WI38 (cell line): ENCODE measurements around the gene NEAT1.
A peak's percentile ranks its signal among the peaks of the same experiment; 100 is the strongest.

ENCODE experiments used
- H3K4me3 ChIP-seq: 2 replicates; pipeline ENCODE4 v1.5.1; 2011; ENCODE audit warnings: low read depth, mild to moderate bottlenecking, control low read depth, low read length
- TF ChIP-seq, protein P1 (sequence below): IDR thresholded peaks from 2 replicates; pipeline ENCODE4 v1.5.1; 2012; ENCODE audit warnings: low read depth, mild to moderate bottlenecking, control low read depth, low read length

Gene NEAT1

DNA sequence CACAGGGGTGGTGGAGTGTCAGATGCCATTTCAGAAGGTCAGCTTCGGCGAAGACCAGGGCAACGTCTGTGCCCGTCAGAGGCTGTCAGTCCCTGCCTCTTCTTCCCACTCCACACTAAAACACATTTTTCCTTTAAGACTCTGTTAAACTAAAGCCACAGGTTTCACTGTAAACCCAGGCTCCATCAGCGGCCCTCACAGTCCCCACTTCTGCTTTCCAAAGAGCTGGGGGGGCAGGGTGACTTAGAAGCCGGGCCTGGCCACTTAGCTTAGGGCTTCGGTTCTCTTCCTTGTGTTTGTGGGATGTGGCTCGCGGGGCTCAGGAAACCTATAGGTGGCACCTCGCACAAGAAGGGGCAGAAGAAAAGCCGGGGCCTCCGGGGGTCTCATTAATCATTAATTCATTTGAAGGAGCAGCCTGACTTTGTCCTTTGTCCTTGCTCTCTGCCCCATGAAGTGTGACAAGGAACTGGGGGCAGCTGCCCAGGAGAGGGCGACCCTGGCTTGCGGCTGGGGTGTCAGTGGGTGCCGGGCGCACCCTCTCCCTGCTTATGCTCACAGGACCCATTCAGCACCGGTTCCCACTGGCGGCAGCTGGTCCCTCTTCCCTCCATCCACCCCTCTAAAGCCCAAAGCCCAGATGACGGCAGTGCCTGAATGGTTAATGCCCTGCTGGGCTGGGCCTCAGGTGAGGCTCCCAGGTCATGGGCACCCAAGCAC lies 44.2 kb upstream of the NEAT1 start:
- no peak overlapping the region for H3K4me3 ChIP-seq
- TF ChIP-seq, protein P1, sequence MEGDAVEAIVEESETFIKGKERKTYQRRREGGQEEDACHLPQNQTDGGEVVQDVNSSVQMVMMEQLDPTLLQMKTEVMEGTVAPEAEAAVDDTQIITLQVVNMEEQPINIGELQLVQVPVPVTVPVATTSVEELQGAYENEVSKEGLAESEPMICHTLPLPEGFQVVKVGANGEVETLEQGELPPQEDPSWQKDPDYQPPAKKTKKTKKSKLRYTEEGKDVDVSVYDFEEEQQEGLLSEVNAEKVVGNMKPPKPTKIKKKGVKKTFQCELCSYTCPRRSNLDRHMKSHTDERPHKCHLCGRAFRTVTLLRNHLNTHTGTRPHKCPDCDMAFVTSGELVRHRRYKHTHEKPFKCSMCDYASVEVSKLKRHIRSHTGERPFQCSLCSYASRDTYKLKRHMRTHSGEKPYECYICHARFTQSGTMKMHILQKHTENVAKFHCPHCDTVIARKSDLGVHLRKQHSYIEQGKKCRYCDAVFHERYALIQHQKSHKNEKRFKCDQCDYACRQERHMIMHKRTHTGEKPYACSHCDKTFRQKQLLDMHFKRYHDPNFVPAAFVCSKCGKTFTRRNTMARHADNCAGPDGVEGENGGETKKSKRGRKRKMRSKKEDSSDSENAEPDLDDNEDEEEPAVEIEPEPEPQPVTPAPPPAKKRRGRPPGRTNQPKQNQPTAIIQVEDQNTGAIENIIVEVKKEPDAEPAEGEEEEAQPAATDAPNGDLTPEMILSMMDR: no peak

DNA sequence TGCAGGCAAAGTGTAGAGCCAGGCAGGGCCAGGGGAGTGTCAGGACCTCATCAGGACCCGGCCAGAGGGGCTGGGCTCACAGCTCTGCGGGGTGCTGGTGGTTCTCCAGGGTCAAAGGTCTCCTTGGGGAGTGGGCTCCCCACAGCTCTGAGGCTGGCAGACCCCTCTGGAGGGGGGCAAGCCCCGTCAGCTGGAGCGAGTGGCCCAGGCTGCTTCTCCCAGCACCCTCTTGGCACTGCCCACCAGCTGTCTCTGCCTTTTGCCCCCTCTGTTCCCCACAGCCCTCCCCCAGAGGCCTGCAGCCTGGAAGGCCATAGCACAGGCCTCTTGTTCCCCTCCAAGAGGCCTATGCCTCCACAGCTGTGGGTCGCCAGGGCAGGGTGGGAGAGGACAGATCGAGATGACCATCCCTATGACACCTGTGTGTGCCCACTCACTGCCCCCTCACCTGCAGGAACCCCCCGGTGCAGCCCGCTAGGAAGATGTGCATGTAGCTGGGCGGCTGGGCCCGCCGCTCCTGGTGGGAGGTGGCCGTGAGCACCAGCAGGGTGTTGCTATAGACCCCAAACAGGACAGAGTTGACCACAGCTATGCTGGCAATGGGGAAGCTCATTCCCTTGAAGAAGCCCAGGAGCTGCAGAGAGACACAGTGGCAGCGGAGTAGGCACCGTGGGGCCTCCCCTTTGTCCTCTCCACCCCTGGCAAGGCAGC lies 43.5 kb upstream of the NEAT1 start:
- no peak overlapping the region for H3K4me3 ChIP-seq
- TF ChIP-seq, protein P1: no peak

DNA sequence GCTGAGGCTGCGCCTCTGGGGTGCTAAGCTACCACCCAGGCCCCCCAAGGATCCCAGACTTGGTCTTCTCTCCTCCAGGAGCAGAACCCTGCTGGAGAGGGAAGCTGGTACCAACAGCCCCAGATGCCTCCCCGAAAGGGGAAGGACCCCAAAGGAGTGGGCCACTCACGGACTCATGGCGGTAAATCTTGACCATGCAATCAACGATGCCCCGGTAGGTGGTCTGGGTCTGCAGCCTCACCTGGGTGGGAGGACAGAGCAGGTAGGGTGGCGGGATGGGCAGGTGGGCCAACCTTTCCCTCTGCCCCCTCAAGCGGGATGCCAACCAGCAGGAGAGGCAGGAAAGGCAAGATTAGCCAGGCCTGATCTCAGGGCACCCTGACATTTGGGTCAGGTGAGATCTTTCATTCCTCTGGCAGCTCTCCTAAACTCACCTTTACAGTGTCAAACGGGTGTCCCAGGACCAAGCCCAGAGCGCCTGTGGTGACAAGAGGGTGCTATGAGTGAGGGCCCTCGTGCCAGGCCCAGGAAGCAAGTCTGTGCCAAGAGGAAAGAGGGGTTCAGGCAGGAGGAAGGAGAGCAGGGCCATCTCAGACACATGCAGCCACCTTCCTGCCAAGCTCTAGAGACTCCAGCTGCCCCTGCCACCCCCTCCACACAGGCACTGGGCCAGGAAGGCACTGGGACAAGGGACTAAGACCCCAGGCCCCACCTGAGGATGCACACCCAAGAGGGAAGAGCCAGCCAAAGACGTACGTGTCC lies 42.7 kb upstream of the NEAT1 start:
- no peak overlapping the region for H3K4me3 ChIP-seq
- TF ChIP-seq, protein P1: no peak

DNA sequence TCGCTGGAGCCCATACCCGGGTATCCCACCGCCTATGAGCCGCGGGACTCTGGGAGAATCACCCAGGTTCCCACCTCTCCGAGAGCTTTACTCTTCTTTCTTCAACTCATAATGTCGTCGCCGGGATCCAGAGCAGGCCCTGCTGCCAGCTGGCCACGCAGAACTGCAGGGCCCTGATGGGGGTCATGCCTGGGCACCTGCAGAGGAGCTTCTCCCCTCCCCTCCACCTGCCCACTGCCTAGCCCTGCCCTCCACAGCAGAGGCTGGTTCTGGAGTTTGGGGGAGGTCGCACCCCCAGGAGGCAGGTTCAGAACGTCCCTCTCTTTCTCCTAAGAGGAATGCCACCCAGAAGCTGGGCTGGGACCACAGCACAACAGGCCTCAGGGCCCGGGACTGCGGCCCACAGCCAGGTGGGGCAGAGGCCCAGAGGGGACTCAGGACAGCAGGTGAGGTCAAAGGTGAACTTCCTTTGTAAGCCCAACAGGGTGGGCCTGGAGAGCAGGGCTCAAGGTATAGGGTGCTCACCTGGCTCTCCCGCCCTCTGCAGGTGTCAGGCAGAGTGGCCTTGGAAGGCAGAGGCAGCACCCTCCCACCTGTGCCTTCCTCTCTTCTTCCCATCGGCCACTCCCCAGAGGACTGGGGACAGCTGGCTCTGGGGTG lies 42.0 kb upstream of the NEAT1 start:
- no peak overlapping the region for H3K4me3 ChIP-seq
- TF ChIP-seq, protein P1: no peak

DNA sequence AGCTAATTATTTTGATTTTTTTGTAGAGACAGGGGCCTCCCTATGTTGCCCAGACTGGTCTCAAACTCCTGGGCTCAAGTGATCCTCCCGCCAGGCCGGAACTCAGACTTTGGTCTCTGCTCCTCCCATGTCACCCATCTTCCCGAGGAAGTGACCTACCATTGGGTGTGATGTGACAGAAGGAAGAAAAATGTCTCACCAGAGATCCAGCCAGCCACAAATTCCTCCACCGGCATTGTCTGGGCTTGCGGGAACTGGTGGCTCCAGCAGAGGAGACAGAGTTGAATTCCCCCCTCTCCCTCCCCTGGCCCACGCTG lies 40.9 kb upstream of the NEAT1 start:
- TF ChIP-seq, protein P1: no peak
- peak overlapping the region; percentile 53 for H3K4me3 ChIP-seq

DNA sequence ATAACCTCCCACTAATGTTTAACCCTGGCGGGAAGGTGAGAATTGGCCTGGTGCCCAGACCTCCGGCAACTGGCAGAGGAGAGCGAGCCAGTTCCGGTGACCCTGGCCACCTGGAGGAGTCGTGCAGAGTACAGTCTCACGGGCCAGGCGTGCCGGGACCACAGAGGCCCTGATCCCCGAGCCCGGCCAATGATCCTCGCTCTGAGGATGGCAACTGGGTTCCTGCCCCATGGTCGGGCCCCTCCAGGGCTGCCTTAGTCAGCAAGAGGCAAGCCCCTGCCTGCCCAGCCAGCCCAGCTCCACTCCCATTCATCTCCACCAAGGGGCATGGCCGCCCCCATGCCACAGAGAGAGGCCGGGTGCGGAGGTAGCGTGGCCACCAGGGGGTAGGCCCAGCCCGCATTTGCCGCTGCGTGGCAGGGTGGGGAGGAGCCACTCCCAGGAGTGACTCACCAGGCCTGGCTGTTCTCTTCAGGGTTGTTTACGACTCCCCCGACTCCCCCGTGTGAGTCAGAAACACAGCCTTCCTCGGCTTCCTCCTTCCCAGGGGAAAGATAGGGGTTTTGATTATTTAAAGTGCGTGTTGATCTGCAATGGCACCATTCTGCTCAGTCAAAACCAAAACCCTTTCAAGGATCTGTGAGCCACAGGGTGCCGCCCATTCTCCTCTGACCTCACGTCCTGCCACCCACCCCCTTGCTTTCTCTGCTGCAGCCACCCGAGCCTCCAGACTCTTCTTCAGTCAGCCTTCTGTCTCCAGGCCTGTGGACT lies 40.4 kb upstream of the NEAT1 start, which contains the start of gene SLC25A45:
TSS of gene SLC25A45 (minus strand) at position 614 of the 771 bp plus-strand sequence. CDS start 695 bp downstream, outside the sequence.
- H3K4me3 ChIP-seq: peak within 1 kb of the TSS; percentile 54
- TF ChIP-seq, protein P1: peak; percentile 65
